ENCODE results near the gene DACT3.

Gene DACT3

DNA sequence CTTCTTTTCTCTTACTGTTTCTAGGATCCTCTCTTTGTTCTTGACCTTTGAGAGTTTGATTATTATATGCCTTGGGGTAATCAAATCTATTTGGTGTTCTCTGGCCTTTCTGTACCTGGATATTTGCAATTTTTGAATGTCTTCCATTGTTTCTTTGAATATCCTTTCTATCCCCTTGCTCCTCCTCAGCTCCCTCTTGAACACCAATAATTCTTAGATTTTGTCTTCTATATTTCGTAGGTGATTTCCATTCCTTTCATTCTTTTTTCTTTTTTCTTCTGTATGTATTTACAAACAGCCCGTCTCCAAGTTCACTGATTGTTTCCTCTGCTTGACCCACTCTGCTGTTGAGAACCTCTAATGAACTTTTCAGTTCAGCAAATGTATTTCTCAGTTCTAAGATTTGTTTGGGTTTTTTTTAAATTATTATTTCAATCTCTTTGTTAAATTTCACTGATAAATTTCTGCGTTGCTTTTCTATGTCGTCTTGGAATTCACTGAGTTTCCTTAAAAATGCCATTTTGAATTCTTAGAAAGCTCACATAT, 62.5 kb downstream of the DACT3 start:
- ATAC-seq (no peak), DNase-seq (no peak)
